ENCODE measurements around the gene ZNF48.

- peak in 5 of 12 donors; percentile 6 to 39 (median 25) for TF ChIP-seq CTCF (IDR thresholded peaks at IDR 0.05)
- peak in 1 of 2 donors; percentile 86 for TF ChIP-seq POLR2A (IDR thresholded peaks at IDR 0.05)
Observed at GRCh38 chr16:30378236-30379157, 16.7 kb upstream of the ZNF48 start.

Data from heart left ventricle (tissue), 13 donors.